ENCODE results near the gene ASCC3.

DNA sequence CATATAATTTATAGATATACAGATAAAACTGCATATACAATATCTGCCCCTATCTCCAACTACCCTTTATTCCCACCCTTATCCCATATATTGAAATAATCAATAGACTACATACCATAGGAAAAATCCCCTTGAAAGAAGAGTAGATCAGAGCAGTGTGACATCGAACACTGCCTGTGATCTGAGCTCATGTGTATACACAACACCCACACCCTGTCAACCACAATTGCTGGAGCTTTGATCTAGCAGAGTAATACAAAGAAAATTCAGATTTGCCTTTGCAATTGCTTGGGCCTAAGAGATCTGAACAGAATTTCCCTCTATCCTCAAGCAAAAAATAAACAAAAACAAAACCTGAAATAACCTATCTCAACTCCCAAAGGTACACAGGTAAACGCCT lies 119.3 kb downstream of the ASCC3 start:
- TF ChIP-seq, protein P1, sequence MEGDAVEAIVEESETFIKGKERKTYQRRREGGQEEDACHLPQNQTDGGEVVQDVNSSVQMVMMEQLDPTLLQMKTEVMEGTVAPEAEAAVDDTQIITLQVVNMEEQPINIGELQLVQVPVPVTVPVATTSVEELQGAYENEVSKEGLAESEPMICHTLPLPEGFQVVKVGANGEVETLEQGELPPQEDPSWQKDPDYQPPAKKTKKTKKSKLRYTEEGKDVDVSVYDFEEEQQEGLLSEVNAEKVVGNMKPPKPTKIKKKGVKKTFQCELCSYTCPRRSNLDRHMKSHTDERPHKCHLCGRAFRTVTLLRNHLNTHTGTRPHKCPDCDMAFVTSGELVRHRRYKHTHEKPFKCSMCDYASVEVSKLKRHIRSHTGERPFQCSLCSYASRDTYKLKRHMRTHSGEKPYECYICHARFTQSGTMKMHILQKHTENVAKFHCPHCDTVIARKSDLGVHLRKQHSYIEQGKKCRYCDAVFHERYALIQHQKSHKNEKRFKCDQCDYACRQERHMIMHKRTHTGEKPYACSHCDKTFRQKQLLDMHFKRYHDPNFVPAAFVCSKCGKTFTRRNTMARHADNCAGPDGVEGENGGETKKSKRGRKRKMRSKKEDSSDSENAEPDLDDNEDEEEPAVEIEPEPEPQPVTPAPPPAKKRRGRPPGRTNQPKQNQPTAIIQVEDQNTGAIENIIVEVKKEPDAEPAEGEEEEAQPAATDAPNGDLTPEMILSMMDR (IDR thresholded peaks at IDR 0.05) = no peak
- no peak for TF ChIP-seq EZH2 (IDR thresholded peaks at IDR 0.05; ENCODE audit: borderline replicate concordance, insufficient read depth, low read depth, low read length, poor library complexity, severe bottlenecking)
